ENCODE data around the gene SP100. TPM values are rescaled to one million over a fixed set of nuclear protein-coding genes. Genes with fewer than 3 reads are reported as not detected.

SP100 gene
- total RNA-seq, 1 experiment from 2014 or later = 69.7 TPM

GRCh38 chr2:230592775-230593174 lies 176.8 kb downstream of the SP100 start:
- no peak for DNase-seq (ENCODE audit: extremely low read depth, low read depth)

Small RNA genes lying within 50 kb of the gene (small RNA-seq; reads per million reads assigned to genes)
- 0 reads per million in 2 experiments for gene HMGB1P3
- gene RN7SL834P = 0 reads per million in 2 experiments
- gene RNU6-451P = 0 reads per million in 2 experiments

Other genes with a start within 250 kb of the SP100 start
- gene SP110, start 196.2 kb upstream of the SP100 start, total RNA-seq (2014; rRNA removed; shearing (Covaris generic)) = 11.1 and 12.7 TPM in 2 replicates
- gene SP140, start 190.5 kb upstream of the SP100 start, total RNA-seq (2014; rRNA removed; shearing (Covaris generic)) = 0.17 and 0.89 TPM in 2 replicates
- 22.5 and 33.4 TPM in 2 replicates for gene SP140L, start 89.0 kb upstream of the SP100 start, total RNA-seq (2014; rRNA removed; shearing (Covaris generic))

All from NCI-H460 (cell line).